PFSK-1 (cell line): ENCODE data around the gene RHO.

Experiments used
- FOXP2 ChIP-seq: optimal IDR thresholded peaks from 2 replicates; pipeline ENCODE3; 2011; ENCODE audit warnings: borderline replicate concordance, control low read depth, inconsistent platforms; ENCODE audit not compliant: insufficient read depth; ENCODE audit errors: extremely low read length, extremely low read depth
- POLR2AphosphoS5 ChIP-seq: IDR thresholded peaks from 2 replicates; pipeline ENCODE4 v1.6.1; 2012; ENCODE audit warnings: low read depth, mild to moderate bottlenecking, control low read depth, low read length, moderate library complexity
- SIN3A ChIP-seq: IDR thresholded peaks from 2 replicates; pipeline ENCODE4 v1.6.1; 2012; ENCODE audit warnings: mild to moderate bottlenecking, low read length, moderate library complexity, borderline replicate concordance; ENCODE audit not compliant: insufficient read depth
- TAF1 ChIP-seq: IDR thresholded peaks from 2 replicates; pipeline ENCODE4 v1.6.1; 2012; ENCODE audit warnings: low read length, control low read depth, borderline replicate concordance; ENCODE audit not compliant: insufficient read depth
- TF ChIP-seq, protein P1 (sequence below), 2 experiments: IDR thresholded peaks; 2 replicates each; pipeline versions ENCODE4 v1.6.1 to v1.8.0; 2011 to 2012; ENCODE audit warnings: low read depth in 2 of 2, low read length in 2 of 2, control low read depth in 1 of 2, inconsistent platforms in 1 of 2, mild to moderate bottlenecking in 1 of 2, moderate library complexity in 1 of 2; ENCODE audit not compliant: insufficient read depth in 1 of 2

RHO gene

DNA sequence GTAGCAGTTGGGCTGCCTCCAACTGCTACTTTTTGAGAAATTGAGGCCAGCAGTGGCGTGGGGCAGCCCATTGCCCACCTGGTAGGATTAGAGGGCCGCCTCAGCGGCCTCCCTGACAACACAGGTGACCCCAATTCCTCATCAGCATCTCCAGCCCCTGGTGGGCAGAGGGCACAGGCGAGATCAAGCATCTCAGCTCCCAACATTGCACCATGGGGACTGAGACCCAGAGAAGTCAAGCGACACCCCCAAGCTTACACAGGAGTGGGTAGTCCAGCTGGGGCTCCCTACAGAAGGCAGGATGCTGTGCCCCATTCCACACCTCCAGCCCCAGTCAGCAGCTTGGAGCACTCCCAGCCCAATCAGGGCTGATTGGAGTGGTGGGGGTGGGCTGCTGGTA lies 14.3 kb downstream of the RHO start:
- TF ChIP-seq FOXP2 (no peak), TAF1 (no peak), POLR2AphosphoS5 (no peak), SIN3A (no peak)
- TF ChIP-seq, protein P1, sequence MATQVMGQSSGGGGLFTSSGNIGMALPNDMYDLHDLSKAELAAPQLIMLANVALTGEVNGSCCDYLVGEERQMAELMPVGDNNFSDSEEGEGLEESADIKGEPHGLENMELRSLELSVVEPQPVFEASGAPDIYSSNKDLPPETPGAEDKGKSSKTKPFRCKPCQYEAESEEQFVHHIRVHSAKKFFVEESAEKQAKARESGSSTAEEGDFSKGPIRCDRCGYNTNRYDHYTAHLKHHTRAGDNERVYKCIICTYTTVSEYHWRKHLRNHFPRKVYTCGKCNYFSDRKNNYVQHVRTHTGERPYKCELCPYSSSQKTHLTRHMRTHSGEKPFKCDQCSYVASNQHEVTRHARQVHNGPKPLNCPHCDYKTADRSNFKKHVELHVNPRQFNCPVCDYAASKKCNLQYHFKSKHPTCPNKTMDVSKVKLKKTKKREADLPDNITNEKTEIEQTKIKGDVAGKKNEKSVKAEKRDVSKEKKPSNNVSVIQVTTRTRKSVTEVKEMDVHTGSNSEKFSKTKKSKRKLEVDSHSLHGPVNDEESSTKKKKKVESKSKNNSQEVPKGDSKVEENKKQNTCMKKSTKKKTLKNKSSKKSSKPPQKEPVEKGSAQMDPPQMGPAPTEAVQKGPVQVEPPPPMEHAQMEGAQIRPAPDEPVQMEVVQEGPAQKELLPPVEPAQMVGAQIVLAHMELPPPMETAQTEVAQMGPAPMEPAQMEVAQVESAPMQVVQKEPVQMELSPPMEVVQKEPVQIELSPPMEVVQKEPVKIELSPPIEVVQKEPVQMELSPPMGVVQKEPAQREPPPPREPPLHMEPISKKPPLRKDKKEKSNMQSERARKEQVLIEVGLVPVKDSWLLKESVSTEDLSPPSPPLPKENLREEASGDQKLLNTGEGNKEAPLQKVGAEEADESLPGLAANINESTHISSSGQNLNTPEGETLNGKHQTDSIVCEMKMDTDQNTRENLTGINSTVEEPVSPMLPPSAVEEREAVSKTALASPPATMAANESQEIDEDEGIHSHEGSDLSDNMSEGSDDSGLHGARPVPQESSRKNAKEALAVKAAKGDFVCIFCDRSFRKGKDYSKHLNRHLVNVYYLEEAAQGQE (IDR thresholded peaks at IDR 0.05; ENCODE audit: insufficient read depth in 1 of 2, low read depth in 2 of 2, low read length in 2 of 2): no peak

DNA sequence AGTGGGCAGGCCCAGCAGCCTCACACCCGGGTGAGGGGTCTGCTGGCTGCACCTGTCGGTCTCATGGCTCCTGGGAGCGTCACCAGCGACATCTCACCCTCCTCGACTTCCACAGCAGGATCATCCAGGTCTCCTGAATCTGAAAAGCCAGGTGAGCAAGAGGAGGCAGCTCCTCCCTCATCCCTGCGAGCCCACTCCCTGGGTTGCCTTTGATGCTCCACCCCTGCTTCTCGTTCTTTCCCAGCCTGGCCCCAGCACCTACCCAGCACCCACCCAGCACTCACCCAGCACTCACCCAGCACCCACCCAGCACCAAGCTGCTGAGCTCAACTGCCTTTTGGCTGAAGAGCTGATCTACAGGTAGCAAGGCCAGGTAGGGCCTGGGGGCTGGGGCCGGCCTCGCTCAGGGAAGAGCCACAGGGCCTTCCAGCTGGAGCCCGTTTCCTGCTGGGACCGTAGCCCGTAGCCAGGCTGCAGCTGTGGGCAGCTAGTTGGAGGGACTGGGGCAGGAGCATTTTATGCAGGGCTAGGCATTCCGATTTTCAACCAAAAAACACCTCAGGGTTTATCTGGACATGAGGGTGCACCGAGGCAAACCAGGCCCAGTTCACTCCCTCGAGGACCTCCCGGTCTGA lies 14.8 kb downstream of the RHO start, which contains the start of gene H1-8:
Gene H1-8, plus strand, starts transcription at position 20 of the 635 bp plus-strand sequence. Its CDS starts 44 bp downstream, at position 64.
- TF ChIP-seq TAF1: no peak
- TF ChIP-seq FOXP2: no peak
- TF ChIP-seq, protein P1 (IDR thresholded peaks at IDR 0.05; ENCODE audit: insufficient read depth in 1 of 2, low read depth in 2 of 2, low read length in 2 of 2): no peak
- TF ChIP-seq POLR2AphosphoS5: no peak

DNA sequence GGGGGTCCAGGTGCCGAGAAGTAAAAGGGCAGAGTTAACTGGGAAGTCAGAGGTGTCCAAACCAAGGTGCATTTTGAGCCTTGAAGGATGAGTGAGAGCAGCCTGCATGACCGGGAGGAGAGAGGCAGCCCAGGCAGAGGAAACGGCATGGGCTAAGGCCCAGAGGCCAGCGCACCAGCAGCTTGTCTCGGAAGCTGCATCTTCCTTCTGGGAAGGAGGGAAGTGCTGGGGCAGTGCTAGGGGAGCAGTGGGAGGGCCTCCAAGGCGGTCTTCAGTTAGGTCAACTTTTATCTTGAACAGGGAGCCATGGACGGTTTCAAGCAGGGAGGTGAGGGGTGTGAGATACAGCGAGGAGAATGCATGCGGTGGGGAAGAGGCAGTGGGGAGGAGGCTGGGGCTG lies 15.6 kb downstream of the RHO start:
- TF ChIP-seq FOXP2: no peak

DNA sequence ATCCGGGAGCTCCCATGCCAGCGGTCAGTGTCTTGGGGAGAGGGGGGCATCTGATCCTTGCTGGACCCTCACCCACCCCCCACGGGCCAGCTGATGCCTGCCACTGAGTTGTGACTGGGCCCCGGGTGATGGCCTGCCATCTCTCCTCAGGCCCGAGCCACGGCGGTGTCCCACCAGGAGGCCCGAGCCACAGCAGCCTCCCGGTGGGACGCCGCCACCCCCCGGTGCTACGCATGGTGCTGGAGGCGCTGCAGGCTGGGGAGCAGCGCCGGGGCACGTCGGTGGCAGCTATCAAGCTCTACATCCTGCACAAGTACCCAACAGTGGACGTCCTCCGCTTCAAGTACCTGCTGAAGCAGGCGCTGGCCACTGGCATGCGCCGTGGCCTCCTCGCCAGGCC lies 18.8 kb downstream of the RHO start:
- TF ChIP-seq FOXP2 (no peak), POLR2AphosphoS5 (no peak), SIN3A (no peak), TAF1 (no peak)
- TF ChIP-seq, protein P1 (IDR thresholded peaks at IDR 0.05; ENCODE audit: insufficient read depth in 1 of 2, low read depth in 2 of 2, low read length in 2 of 2): no peak

DNA sequence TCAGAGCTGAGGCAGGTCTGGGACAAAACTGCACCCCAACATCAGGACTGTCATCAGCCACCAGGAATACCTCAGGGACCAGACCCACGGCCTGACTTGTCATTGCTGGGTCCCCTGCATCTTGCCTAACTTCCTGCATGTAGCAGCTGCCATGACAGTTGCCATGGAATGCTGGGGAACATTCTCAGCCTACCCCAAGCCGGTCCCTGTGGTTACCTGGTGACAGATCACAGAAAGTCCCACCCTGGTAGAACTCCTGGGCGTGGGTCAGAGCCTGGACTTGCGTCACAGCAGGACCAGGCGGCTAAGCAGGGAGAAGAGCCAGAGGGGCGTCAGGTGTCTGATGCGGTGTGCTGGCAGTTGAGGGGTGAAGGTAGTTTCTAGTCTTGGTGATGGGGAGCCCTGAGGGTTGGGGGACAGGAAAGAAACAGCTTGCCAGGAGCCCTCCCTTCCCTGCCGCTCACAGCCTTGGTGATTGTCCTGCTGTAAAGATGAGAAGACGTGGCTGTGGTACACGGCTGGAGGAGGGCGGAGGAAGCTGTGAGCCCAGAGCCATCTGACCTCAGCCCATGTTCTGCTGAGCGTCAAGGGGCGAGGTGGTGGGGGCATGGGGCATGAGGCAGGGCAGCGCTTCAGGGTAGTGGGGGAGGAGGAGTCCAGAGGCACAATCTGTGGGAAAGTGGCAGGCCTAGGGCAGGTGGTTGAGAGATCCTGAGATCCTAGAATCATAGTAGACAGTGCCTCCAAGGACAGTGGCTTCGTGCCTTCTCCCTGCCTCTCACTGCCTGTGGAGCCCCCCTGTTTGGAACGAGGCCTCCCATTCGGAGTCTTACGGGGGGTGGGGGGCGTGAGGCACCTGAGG lies 19.9 kb downstream of the RHO start:
- TF ChIP-seq, protein P1 (IDR thresholded peaks at IDR 0.05; ENCODE audit: insufficient read depth in 1 of 2, low read depth in 2 of 2, low read length in 2 of 2): no peak
- no peak for TF ChIP-seq TAF1
- no peak for TF ChIP-seq POLR2AphosphoS5
- TF ChIP-seq FOXP2: no peak
- no peak for TF ChIP-seq SIN3A
